ENCODE results near the gene ARID5B.

GRCh38 chr10:61935077-61935476 is 33.6 kb downstream of the ARID5B start:
- no peak for TF ChIP-seq EZH2 (IDR thresholded peaks at IDR 0.05; ENCODE audit: borderline replicate concordance, low read length)
- no peak for TF ChIP-seq CTCF (conservative IDR thresholded peaks at IDR 0.05 in 1 of 2, IDR thresholded peaks at IDR 0.05 in 1 of 2; ENCODE audit: extremely low read depth in 1 of 2, insufficient read depth in 1 of 2, low read depth in 1 of 2, low read length in 2 of 2)

Data from mammary epithelial cell (primary cell).